H1 (cell line): ENCODE data around the gene GABRG3. TPM values are rescaled to one million over a fixed set of nuclear protein-coding genes. Genes with fewer than 3 reads are reported as not detected.

ENCODE experiments used
- CTCF ChIA-PET: fragments of 300-600 bp; sonication (Branson Sonifier 250); formaldehyde crosslinking; loops from one replicate; lab custom pipeline; 2021; ENCODE audit not compliant: partially characterized antibody; lab: Charles Lee
- POLR2A ChIA-PET: fragments of 300-600 bp; sonication (Branson Sonifier 250); formaldehyde crosslinking; loops from one replicate; lab custom pipeline; 2021; ENCODE audit warnings: inconsistent platforms; ENCODE audit not compliant: partially characterized antibody; lab: Charles Lee
- DNase-seq, 2 experiments: peaks; one replicate each; pipeline versions ENCODE4 v3.0.0 to v3.0.0-alpha.2; 2010 to 2022; ENCODE audit warnings: low spot score in 2 of 2, low read depth in 1 of 2, mixed read lengths in 1 of 2
- FAIRE-seq: peaks from 2 replicates; lab custom pipeline; 2011; peaks lifted over from hg19 to GRCh38; lab: Jason Lieb, UNC
- H2AFZ ChIP-seq: 2 replicates; pipeline ENCODE4 v1.8.1; 2012; ENCODE audit warnings: low read length, inconsistent platforms
- H2AK5ac ChIP-seq: 2 replicates; pipeline ENCODE4 v1.6.1; 2013; ENCODE audit warnings: low read depth, low read length
- H2BK120ac ChIP-seq: replicated peaks from 2 replicates; pipeline ENCODE3; 2013; ENCODE audit warnings: low read depth, low read length, inconsistent platforms
- H2BK12ac ChIP-seq: 2 replicates; pipeline ENCODE4 v1.6.1; 2013; ENCODE audit warnings: low read depth, low read length
- H2BK15ac ChIP-seq: 2 replicates; pipeline ENCODE4 v1.6.1; 2013; ENCODE audit warnings: low read length
- H2BK20ac ChIP-seq: 2 replicates; pipeline ENCODE4 v1.6.1; 2013; ENCODE audit warnings: low read length
- H2BK5ac ChIP-seq: 2 replicates; pipeline ENCODE4 v1.6.1; 2013; ENCODE audit warnings: low read depth, low read length
- H3K14ac ChIP-seq: 2 replicates; pipeline ENCODE4 v1.6.1; 2013; ENCODE audit warnings: inconsistent platforms; ENCODE audit not compliant: insufficient read length
- H3K18ac ChIP-seq: 2 replicates; pipeline ENCODE4 v1.6.1; 2013; ENCODE audit warnings: low read length; ENCODE audit errors: extremely low read depth
- H3K23ac ChIP-seq: 2 replicates; pipeline ENCODE4 v1.6.1; 2013; ENCODE audit warnings: inconsistent platforms; ENCODE audit not compliant: insufficient read length
- H3K23me2 ChIP-seq: 2 replicates; pipeline ENCODE4 v1.6.1; 2013; ENCODE audit warnings: low read depth, low read length
- H3K27ac ChIP-seq: 2 replicates; pipeline ENCODE4 v1.6.1; 2011; ENCODE audit warnings: low read depth, low read length, inconsistent platforms
- H3K27me3 ChIP-seq, 4 experiments: replicated peaks in 1 of 4; 1 replicate in 1 of 4; 2 replicates in 3 of 4; pipeline versions ENCODE4 v1.6.1 to v1.8.1; 2011 to 2013; ENCODE audit warnings: low read length in 3 of 4, mild to moderate bottlenecking in 3 of 4, inconsistent platforms in 2 of 4, mixed read lengths in 2 of 4, moderate library complexity in 1 of 4; ENCODE audit not compliant: control insufficient read depth in 3 of 4, insufficient read depth in 3 of 4; ENCODE audit errors: extremely low read depth in 1 of 4
- H3K36me3 ChIP-seq, 4 experiments: 2 replicates each; pipeline versions ENCODE4 v1.6.1 to v1.8.1; 2011 to 2013; ENCODE audit warnings: mild to moderate bottlenecking in 4 of 4, low read length in 3 of 4, moderate library complexity in 2 of 4, control low read depth in 1 of 4, inconsistent platforms in 1 of 4; ENCODE audit not compliant: insufficient read depth in 4 of 4, control insufficient read depth in 2 of 4
- H3K4ac ChIP-seq: replicated peaks from 2 replicates; pipeline ENCODE3; 2013; ENCODE audit warnings: low read length, low read depth, mixed read lengths, inconsistent platforms; ENCODE audit not compliant: insufficient read length
- H3K4me1 ChIP-seq, 4 experiments: replicated peaks in 1 of 4; 1 replicate in 1 of 4; 2 replicates in 3 of 4; pipeline versions ENCODE4 v1.6.1 to v1.8.1; 2011 to 2013; ENCODE audit warnings: low read length in 3 of 4, inconsistent platforms in 2 of 4, mixed read lengths in 1 of 4; ENCODE audit not compliant: insufficient read depth in 4 of 4, control insufficient read depth in 3 of 4
- H3K4me2 ChIP-seq, 2 experiments: 2 replicates each; pipeline versions ENCODE4 v1.6.1 to v1.8.1; 2011 to 2013; ENCODE audit warnings: low read depth in 2 of 2, low read length in 2 of 2, control low read depth in 1 of 2, inconsistent platforms in 1 of 2, mild to moderate bottlenecking in 1 of 2; ENCODE audit not compliant: insufficient read depth in 1 of 2
- H3K4me3 ChIP-seq, 4 experiments: fragments of 200-600, 300-600 bp in 1 of 4; sonication (generic), shearing (Covaris generic), sonication (Bioruptor Twin) in 1 of 4; 2 replicates each; pipeline versions ENCODE4 v1.5.1 to v1.8.1; 2011 to 2016; ENCODE audit warnings: low read length in 4 of 4, low read depth in 3 of 4, control low read depth in 2 of 4, inconsistent platforms in 2 of 4, mild to moderate bottlenecking in 2 of 4, mixed read lengths in 1 of 4, moderate library complexity in 1 of 4; ENCODE audit not compliant: insufficient read depth in 2 of 4; ENCODE audit errors: extremely low read depth in 1 of 4
- H3K56ac ChIP-seq: replicated peaks from 2 replicates; pipeline ENCODE3; 2013; ENCODE audit warnings: low read depth, mild to moderate bottlenecking, mixed read lengths, low read length, inconsistent platforms; ENCODE audit not compliant: insufficient read length
- H3K79me1 ChIP-seq: 2 replicates; pipeline ENCODE4 v1.6.1; 2013; ENCODE audit warnings: low read depth, low read length, control low read depth
- H3K79me2 ChIP-seq, 2 experiments: 2 replicates each; pipeline versions ENCODE4 v1.6.1 to v1.8.1; 2012 to 2013; ENCODE audit warnings: low read length in 2 of 2, mild to moderate bottlenecking in 2 of 2, inconsistent platforms in 1 of 2; ENCODE audit not compliant: insufficient read depth in 2 of 2, control insufficient read depth in 1 of 2
- H3K9ac ChIP-seq, 4 experiments: replicated peaks in 1 of 4; 1 replicate in 1 of 4; 2 replicates in 3 of 4; pipeline versions ENCODE4 v1.6.1 to v1.8.1; 2011 to 2013; ENCODE audit warnings: low read depth in 3 of 4, low read length in 3 of 4, control low read depth in 2 of 4, mild to moderate bottlenecking in 2 of 4, moderate library complexity in 2 of 4, inconsistent platforms in 1 of 4; ENCODE audit errors: extremely low read depth in 1 of 4
- H3K9me3 ChIP-seq, 2 experiments: 2 replicates each; pipeline versions ENCODE4 v1.6.1 to v1.8.1; 2012 to 2013; ENCODE audit warnings: mild to moderate bottlenecking in 2 of 2, moderate library complexity in 2 of 2, control low read depth in 1 of 2, inconsistent platforms in 1 of 2, low read depth in 1 of 2, low read length in 1 of 2, mixed read lengths in 1 of 2; ENCODE audit not compliant: insufficient read depth in 2 of 2
- H4K20me1 ChIP-seq, 2 experiments: replicated peaks in 1 of 2; 2 replicates each; pipeline versions ENCODE3 to v1.8.1; 2011 to 2013; ENCODE audit warnings: inconsistent platforms in 2 of 2, low read length in 2 of 2, mild to moderate bottlenecking in 1 of 2; ENCODE audit not compliant: insufficient read depth in 2 of 2, control insufficient read depth in 1 of 2
- H4K5ac ChIP-seq: 2 replicates; pipeline ENCODE4 v1.6.1; 2013; ENCODE audit warnings: low read length, low read depth, mixed read lengths, inconsistent platforms; ENCODE audit not compliant: insufficient read length
- H4K8ac ChIP-seq: 2 replicates; pipeline ENCODE4 v1.8.0; 2013; ENCODE audit warnings: mild to moderate bottlenecking, moderate library complexity, low read length, inconsistent platforms; ENCODE audit not compliant: insufficient read depth; ENCODE audit errors: extremely low read depth
- H4K91ac ChIP-seq: replicated peaks from 2 replicates; pipeline ENCODE3; 2013; ENCODE audit warnings: low read length, mixed read lengths, inconsistent platforms; ENCODE audit not compliant: insufficient read length
- CHD1 ChIP-seq: IDR thresholded peaks from 2 replicates; pipeline ENCODE4 v1.6.1; 2012; ENCODE audit warnings: low read depth, low read length, improper control_type of control experiment
- NRF1 ChIP-seq: IDR thresholded peaks from 2 replicates; pipeline ENCODE4 v1.6.1; 2011; ENCODE audit warnings: mild to moderate bottlenecking, low read depth, low read length, improper control_type of control experiment
- SP1 ChIP-seq: IDR thresholded peaks from 2 replicates; pipeline ENCODE4 v1.6.1; 2011; ENCODE audit warnings: low read depth, low read length
- WGBS, 2 experiments: shearing (Covaris generic) in 1 of 2; methylation state at CpG; one replicate each; pipeline versions ENCODE4 v1.1.6 to v1.1.7; 2013 to 2015; ENCODE audit warnings: low lambda C conversion rate in 2 of 2, mixed read lengths in 2 of 2, inconsistent platforms in 1 of 2, low coverage in 1 of 2, missing lambda C conversion rate in 1 of 2; ENCODE audit not compliant: insufficient replicate concordance in 2 of 2, insufficient coverage in 1 of 2, insufficient read length in 1 of 2; ENCODE audit errors: extremely low coverage in 1 of 2, missing lambda C conversion rate in 1 of 2; 5-methylcytosine and 5-hydroxymethylcytosine counted together
- polyA plus RNA-seq, 7 experiments: library from polyadenylated mRNA; depleted of rRNA in 3 of 7; stranded (reverse) in 5 of 7; unstranded in 2 of 7; fragments of >200 nt in 5 of 7; fragments of 200-250 nt in 2 of 7; gene quantifications; 1 replicate in 5 of 7; 2 replicates in 1 of 7; 4 replicates in 1 of 7; pipeline versions ENCODE4 v1.2.1 to v1.2.3, GENCODE V29; 2011 to 2013; ENCODE audit warnings: missing spikeins in 2 of 7, mixed read lengths in 2 of 7
- total RNA-seq: library from RNA; stranded (reverse); fragmentation: NEBNext Ultra II Directional; extraction: Animal tissue kit (Norgen Biotek cat#: 25700); gene quantifications from 2 replicates; pipeline ENCODE4 v1.2.1, GENCODE V29; 2021
- TF ChIP-seq, protein P1 (sequence below): IDR thresholded peaks from 2 replicates; pipeline ENCODE4 v1.6.1; 2012; ENCODE audit warnings: inconsistent platforms

Gene GABRG3
- total and polyA plus RNA-seq, 2 of the 8 experiments (the other 6 are each of a cell fraction or from before 2014, with no cell fraction given) = 0.17 to 0.80 TPM

DNA sequence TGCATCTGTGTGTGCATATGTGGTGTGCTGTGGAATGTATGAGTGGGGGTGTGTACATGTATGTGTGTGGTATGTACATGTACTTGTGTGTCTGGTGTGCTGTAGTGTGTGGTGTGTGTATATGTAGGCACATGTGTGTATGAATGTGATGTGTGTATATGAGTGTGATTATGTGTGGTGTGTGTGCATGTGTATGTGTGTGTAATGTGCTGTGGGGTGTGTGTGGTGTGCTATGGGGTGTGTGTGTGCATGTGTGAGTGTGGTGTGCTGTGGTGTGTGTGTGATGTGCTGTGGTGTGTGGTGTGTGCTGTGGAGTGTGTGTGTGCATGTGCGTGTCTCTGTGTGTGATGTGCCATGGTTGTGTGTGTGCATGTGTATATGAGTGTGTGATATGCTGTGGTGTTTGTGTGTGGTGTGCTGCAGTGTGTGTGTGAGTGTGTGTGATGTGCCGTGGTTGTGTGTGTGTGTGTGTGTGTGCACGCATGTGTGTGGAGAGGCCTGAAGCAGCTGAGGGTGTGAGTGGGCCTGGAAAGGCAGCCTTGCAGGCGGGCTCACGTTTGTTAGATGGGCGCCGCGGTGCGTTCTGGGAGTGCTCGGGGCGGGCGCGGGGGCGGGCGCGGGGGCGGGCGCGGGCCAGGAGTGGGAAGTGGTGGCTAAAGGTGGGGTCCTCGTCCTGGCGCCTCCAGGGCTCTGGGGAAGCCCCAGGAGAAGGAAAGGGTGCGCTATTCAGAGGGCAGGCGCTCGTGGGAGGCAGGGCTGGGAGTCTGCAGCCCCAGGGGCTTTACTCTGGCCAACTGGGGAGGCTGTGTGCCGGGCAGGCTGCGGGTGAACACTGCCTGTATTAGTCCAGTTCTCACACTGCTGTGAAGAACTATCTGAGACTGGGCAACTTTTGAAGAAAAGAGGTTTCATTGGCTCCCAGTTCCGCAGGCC is 116.9 kb downstream of the GABRG3 start:
- Histone ChIP-seq H4K91ac (peak overlapping the region; percentile 67), H3K27ac (no peak overlapping the region), H2BK20ac (peak overlapping the region; percentile 75; the same call in 1 of the 2 replicates), H2AK5ac (peak overlapping the region; percentile 95), H3K56ac (peak overlapping the region; percentile 78), H3K4ac (no peak overlapping the region), H2BK5ac (peak overlapping the region; percentile 73), H2BK12ac (peak overlapping the region; percentile 96; the same call in 1 of the 2 replicates), H3K23me2 (peaks cover 6% of the 10 kb centered on the region), H3K4me3 (no peak overlapping the region), H2AFZ (no peak overlapping the region), H3K23ac (no peak overlapping the region), H3K4me2 (no peak overlapping the region), H3K36me3 (no peaks in the 10 kb centered on the region), H4K20me1 (peaks cover 0 to 5% of the 10 kb centered on the region in 2 experiments), H3K27me3 (no peaks in the 10 kb centered on the region; a peak in 1 of 7 replicates), H4K5ac (no peak overlapping the region), H3K18ac (peak overlapping the region; percentile 48; the same call in 1 of the 2 replicates), H2BK15ac (peak overlapping the region; percentile 96; the same call in 1 of the 2 replicates), H3K9ac (no peak overlapping the region), H3K79me1 (no peaks in the 10 kb centered on the region), H4K8ac (no peak overlapping the region), H3K14ac (no peak overlapping the region), H2BK120ac (no peak overlapping the region), H3K4me1 (peaks cover 0 to 6% (median 4%) of the 10 kb centered on the region in 4 experiments; a peak in 4 of 7 replicates), H3K9me3 (peaks cover 3 to 6% of the 10 kb centered on the region in 2 experiments; a peak in 2 of 4 replicates), H3K79me2 (no peaks in the 10 kb centered on the region)
- FAIRE-seq (no peak), DNase-seq (no peak)
- TF ChIP-seq CHD1 (no peak), SP1 (no peak), NRF1 (no peak)
- TF ChIP-seq, protein P1, sequence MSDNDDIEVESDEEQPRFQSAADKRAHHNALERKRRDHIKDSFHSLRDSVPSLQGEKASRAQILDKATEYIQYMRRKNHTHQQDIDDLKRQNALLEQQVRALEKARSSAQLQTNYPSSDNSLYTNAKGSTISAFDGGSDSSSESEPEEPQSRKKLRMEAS = no peak
- 92% methylated on average over 26 of the region's 27 CpGs; no CpG with 5 or more reads in 1 of the 2 experiments for WGBS, 2 experiments
- POLR2A ChIA-PET = no interaction called here
- CTCF ChIA-PET = no interaction called here
